GM18502 (cell line): ENCODE data around the gene SMAD5.

Experiments
- ATAC-seq: cut with Tn5 transposase; IDR thresholded peaks from one replicate; pipeline ENCODE4 v1.9.1; 2021; ENCODE audit warnings: mild to moderate bottlenecking; ENCODE audit not compliant: unreplicated experiment, poor library complexity

The SMAD5 gene

GRCh38 chr5:136114414-136115125 lies 18.1 kb upstream of the SMAD5 start:
- ATAC-seq = no peak

GRCh38 chr5:136115183-136115865 lies 17.3 kb upstream of the SMAD5 start:
- ATAC-seq = no peak

- ATAC-seq = no peak
Observed at GRCh38 chr5:136120529-136120928, 12.1 kb upstream of the SMAD5 start.

GRCh38 chr5:136123236-136123768 lies 9.3 kb upstream of the SMAD5 start:
- ATAC-seq = no peak

GRCh38 chr5:136127560-136127959 lies 5.1 kb upstream of the SMAD5 start:
- no peak for ATAC-seq

- no peak for ATAC-seq
Observed at GRCh38 chr5:136128481-136128880, 4.2 kb upstream of the SMAD5 start.

GRCh38 chr5:136129445-136129844 lies 3.2 kb upstream of the SMAD5 start:
- ATAC-seq = no peak

- no peak for ATAC-seq
Observed at GRCh38 chr5:136130581-136130980, 2.1 kb upstream of the SMAD5 start.

DNA sequence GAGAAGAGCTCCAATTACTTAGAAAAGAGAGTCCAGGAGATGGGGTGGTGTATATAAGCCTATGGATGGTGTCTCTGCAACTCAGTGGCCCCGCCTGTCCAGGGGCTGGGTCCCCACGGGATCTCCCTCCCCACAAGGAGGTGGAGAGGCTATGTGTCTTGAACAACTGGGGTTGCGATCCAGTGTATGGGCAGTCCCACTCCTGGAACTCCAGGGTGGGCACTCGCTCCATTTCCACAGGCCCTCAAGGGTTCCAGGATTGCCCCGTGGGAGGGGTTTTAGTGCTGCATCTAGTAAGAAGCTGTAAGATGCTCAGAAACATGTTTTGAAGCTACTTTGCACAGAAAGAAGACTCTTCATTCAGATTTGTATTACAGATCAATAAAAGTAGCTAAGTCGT lies 558 bp upstream of the SMAD5 start:
- peak; percentile 22 for ATAC-seq

DNA sequence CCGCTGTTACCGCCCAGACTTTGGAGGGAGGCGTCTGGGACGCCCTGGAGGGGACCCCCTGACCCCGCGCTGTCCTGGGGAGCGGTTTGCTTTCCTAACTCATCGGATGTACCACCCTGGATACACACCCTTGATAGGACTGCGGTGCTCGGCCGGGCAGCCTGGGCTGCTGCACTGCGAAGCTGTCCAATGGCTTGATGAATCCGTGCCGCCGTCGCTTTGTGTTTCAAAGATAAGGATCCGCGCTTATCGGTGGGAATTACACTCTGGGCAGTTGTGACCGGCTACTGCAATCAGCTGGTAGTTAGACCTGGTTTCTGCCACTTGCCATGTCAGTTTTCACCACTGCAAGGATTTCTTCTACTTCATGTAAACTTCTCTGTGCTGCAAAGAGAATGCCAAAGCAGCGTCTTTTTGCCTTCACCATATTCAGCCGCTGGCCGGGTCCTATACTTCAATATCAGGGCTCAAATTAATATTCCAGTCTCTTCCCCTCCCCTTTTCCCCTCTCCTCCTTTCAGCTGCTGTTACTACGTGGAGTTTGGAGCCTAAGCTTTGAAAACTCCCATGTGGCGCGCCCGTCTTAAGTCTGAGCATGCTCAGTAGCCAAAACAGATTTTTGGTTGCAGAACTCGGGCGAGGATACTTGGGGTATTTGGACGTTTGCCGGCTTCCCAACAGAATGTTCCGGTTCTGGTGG lies 727 bp downstream of the SMAD5 start:
- peak; percentile 49 for ATAC-seq

DNA sequence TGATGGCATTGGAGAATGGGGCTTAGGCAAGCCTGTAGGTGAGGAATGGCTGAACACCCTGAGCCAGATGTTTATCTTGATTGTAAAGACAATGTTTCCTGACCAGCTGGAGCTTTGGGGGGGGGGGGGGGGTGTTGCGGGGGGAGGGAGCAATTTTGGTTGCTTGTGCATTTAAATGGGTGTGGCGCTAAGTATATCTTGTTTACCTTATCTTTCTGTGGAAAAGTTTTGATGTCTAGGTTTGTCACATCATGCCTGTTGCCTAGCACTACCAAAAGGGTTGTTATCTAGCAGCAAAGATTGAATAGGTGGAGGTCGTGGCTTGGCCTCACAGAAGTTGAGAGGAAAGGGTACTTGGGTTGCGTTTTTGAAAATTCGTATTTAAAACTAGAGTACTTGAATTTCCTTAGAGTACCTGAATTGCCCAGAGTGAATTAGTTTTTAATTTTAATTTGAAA lies 1.3 kb downstream of the SMAD5 start:
- ATAC-seq = no peak

DNA sequence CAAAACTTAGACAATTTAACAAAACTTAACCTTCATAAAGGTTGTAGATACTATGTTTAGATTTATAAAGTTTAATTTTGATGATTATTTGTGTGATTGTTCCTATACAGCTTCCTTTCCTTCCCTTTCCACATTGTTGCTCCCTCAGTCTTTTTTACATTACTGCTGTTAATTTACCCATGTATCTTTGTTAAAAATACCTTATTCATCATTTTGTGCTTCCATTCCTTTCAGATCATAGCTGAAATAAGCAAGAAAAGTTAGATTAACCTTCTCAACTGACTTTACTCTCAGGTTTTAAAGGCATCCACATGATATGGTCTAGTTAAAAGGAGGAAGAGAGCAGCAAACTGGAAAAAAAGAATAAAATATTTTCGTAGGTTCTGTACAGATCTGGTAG lies 2.0 kb downstream of the SMAD5 start:
- ATAC-seq = no peak

DNA sequence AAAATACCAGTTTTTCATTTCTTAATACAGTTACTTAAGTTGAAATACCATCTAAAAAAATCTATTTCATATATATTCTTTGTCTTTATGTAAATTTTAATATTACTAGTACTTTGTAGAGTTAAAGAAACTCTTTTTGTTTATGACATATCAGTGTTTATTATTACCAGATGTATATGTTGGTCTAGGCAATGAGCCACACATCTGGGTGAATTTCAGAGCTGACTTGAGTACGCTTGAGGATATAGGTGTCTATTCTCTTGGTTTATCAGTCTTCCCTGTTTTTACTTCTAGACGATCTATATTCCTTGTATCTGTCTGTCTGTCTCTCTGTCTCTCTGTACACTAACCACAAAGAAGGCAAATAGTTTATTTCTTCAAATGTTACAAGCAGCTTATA lies 2.9 kb downstream of the SMAD5 start:
- ATAC-seq = no peak

- ATAC-seq = no peak
Observed at GRCh38 chr5:136137497-136138220, 5.0 kb downstream of the SMAD5 start.

DNA sequence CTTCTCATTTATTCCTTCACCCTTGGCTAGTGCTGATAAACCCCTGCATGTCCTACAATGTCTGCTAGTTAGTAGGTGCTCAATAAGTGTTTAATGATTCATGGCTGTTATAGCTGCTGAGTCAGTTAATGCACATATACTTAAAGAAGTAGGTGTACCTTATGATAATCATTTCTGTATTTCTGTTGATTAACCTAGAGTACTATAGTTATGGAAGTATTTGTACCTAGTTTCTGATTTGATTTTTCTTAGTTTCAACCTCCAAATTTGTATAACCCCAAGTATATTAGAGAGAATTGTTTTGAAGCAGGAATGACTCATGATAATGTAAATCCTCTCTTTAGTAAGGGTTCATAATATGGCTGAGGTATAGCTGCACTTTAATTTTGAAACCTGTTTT lies 8.9 kb downstream of the SMAD5 start:
- ATAC-seq = peak; percentile 87

- no peak for ATAC-seq
Observed at GRCh38 chr5:136143312-136143711, 10.7 kb downstream of the SMAD5 start.

GRCh38 chr5:136143763-136144162 lies 11.1 kb downstream of the SMAD5 start:
- ATAC-seq = no peak

DNA sequence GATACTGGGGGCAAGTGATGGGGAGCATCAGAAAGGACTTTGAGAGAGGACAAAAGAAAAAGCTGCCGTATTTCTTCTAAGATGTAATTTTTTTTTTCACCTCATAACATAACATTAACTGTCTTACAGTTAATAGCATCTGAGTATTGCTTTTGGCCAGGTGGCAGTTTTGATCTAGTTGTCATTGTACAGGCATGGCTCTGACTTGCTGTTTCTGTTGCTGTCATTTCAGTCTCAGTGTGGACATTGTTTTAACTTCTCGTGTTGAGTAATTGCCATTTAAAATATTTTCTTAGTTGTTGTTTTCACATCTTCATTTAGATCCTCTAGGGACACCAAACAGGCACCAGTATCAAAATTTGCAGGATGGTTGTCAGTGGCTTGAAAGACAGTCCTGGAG lies 12.4 kb downstream of the SMAD5 start:
- ATAC-seq = peak; percentile 60

DNA sequence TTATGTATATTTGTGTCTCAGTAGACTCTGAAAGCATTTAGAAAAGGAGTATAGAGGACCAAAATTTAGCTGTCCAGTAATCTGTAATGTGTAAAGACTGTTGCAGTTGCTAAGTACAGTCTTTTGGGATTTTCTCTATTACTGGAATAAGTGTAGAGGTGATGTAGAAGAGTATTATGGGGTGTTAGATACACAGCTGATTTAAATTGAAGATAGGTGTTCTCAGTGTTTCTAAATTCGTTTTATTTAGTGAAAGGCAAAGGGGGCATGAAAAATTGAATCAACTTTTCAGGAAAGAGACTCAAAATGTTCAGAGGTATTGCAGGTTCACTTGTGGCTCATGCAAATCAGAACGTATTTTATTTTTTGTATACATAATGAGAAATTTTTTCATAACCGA lies 13.6 kb downstream of the SMAD5 start:
- no peak for ATAC-seq

DNA sequence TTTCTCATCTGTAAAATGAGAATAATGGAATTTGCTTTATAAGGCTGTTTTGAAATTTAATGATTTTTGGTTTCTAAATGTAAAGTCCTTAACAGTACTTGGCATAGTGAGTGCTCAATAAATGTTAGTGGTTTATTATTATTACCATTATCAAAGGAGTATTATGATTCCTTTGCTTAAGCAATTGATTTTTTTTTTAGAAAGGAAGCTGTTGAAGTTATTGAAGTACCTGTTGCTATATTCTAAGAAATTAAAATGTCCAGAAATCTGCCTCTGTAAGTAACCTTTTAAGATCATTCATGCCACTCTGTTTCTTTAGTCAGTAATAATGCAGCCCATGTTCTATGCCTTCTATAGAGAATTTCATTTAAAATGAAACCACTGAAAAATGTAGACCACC lies 15.0 kb downstream of the SMAD5 start:
- ATAC-seq = no peak
